A673 (cell line): ENCODE measurements around the gene SSR4. TPM values are rescaled to one million over a fixed set of nuclear protein-coding genes. Genes with fewer than 3 reads are reported as not detected.

Experiments used
- BruUV-seq: library from RNA; stranded (reverse); fragments of 400-500 nt; replicated peaks from 2 replicates; lab custom pipeline; 2021; lab: Mats Ljungman, UMichigan
- CTCF ChIA-PET: fragments of 300-600 bp; sonication (Branson Sonifier 250); formaldehyde crosslinking; loops from one replicate; lab custom pipeline; 2022; ENCODE audit warnings: antibody characterized with exemption; lab: Charles Lee
- POLR2A ChIA-PET: fragments of 300-600 bp; sonication (Branson Sonifier 250); formaldehyde crosslinking; loops from one replicate; lab custom pipeline; 2022; ENCODE audit warnings: antibody characterized with exemption; ENCODE audit not compliant: low non-redundant PET; lab: Charles Lee
- DNase-seq: peaks from one replicate; pipeline ENCODE4 v3.0.0-alpha.2; 2015; ENCODE audit warnings: low spot score
- H3K27ac ChIP-seq: fragments of 200-600 bp; sonication (generic); 2 replicates; pipeline ENCODE4 v1.5.1; 2016; ENCODE audit warnings: mixed run types, low read depth, mild to moderate bottlenecking, mixed read lengths, antibody characterized with exemption, low read length; ENCODE audit not compliant: poor library complexity, severe bottlenecking
- H3K27me3 ChIP-seq: fragments of 200-600 bp; sonication (generic); replicated peaks from 2 replicates; pipeline ENCODE4 v1.6.1; 2017; ENCODE audit warnings: mixed run types, low read depth, mild to moderate bottlenecking, mixed read lengths, antibody characterized with exemption, low read length; ENCODE audit not compliant: insufficient read depth, poor library complexity
- H3K36me3 ChIP-seq: fragments of 200-600 bp; sonication (generic); 2 replicates; pipeline ENCODE4 v1.6.1; 2016; ENCODE audit warnings: mixed run types, mild to moderate bottlenecking, mixed read lengths, antibody characterized with exemption, low read length; ENCODE audit not compliant: insufficient read depth, poor library complexity, severe bottlenecking
- H3K4me1 ChIP-seq: fragments of 200-600 bp; sonication (generic); 2 replicates; pipeline ENCODE4 v1.6.1; 2017; ENCODE audit warnings: mixed run types, mild to moderate bottlenecking, mixed read lengths, antibody characterized with exemption, low read length; ENCODE audit not compliant: insufficient read depth, poor library complexity, severe bottlenecking
- H3K4me3 ChIP-seq: fragments of 200-600 bp; sonication (generic); 2 replicates; pipeline ENCODE4 v1.5.1; 2016; ENCODE audit warnings: low read depth, mixed run types, mild to moderate bottlenecking, mixed read lengths, low read length; ENCODE audit not compliant: poor library complexity, severe bottlenecking
- H3K9me3 ChIP-seq: fragments of 200-600 bp; sonication (generic); 2 replicates; pipeline ENCODE4 v1.6.1; 2016; ENCODE audit warnings: mixed run types, low read depth, mild to moderate bottlenecking, mixed read lengths, antibody characterized with exemption, low read length; ENCODE audit not compliant: poor library complexity, severe bottlenecking
- CTCF ChIP-seq: fragments of 300-800, 200-600 bp; sonication (generic); conservative IDR thresholded peaks from 2 replicates; pipeline ENCODE4 v1.5.1; 2017; ENCODE audit warnings: low read depth, mild to moderate bottlenecking, antibody characterized with exemption, low read length, moderate library complexity, mixed read lengths
- EZH2 ChIP-seq: fragments of 200-600 bp; sonication (generic); IDR thresholded peaks from 2 replicates; pipeline ENCODE4 v1.6.1; 2017; ENCODE audit warnings: borderline replicate concordance, low read depth, mild to moderate bottlenecking, mixed read lengths, antibody characterized with exemption, low read length; ENCODE audit not compliant: poor library complexity, severe bottlenecking
- intact Hi-C: fragments of 100-400 bp; cut with micrococcal nuclease; formaldehyde crosslinking; loops from one replicate; pipeline ENCODE4 v1.10.0; 2022; ENCODE audit not compliant: unreplicated experiment
- total RNA-seq: library from RNA; stranded (reverse); gene quantifications from 2 replicates; pipeline ENCODE4 v1.2.3, GENCODE V29; 2021

The SSR4 gene
- total RNA-seq, 1 experiment from 2014 or later, result 214 TPM

- Histone ChIP-seq H3K4me1 (peaks cover 4% of the 10 kb centered on the region), H3K27me3 (peaks cover 18% of the 10 kb centered on the region), H3K9me3 (no peaks in the 10 kb centered on the region), H3K4me3 (no peak overlapping the region), H3K27ac (no peak overlapping the region), H3K36me3 (no peaks in the 10 kb centered on the region)
- intact Hi-C loops, result no loop called here
- BruUV-seq, result no TSS peak
- TF ChIP-seq CTCF (no peak), EZH2 (no peak)
- ChIA-PET POLR2A (no interaction called here), CTCF (interaction anchor here (0.6 kb wide), 1 partner anchor 412 kb away, joined by 3 read pairs; no protein-coding TSS in a partner anchor)
- DNase-seq, result no peak
Measured at GRCh38 chrX:153827903-153828302, 33.4 kb downstream of the SSR4 start.

GRCh38 chrX:153828308-153828707 is 33.8 kb downstream of the SSR4 start:
- ChIA-PET CTCF (interaction anchor here (0.6 kb wide), 1 partner anchor 412 kb away, joined by 3 read pairs; no protein-coding TSS in a partner anchor), POLR2A (no interaction called here)
- H3K4me3 ChIP-seq, result no peak overlapping the region
- no peaks in the 10 kb centered on the region for H3K9me3 ChIP-seq
- no peak overlapping the region for H3K27ac ChIP-seq
- BruUV-seq, result no TSS peak
- no peak for DNase-seq
- H3K36me3 ChIP-seq, result no peaks in the 10 kb centered on the region
- intact Hi-C loops, result no loop called here
- peaks cover 18% of the 10 kb centered on the region for H3K27me3 ChIP-seq
- peaks cover 4% of the 10 kb centered on the region for H3K4me1 ChIP-seq
- no peak for TF ChIP-seq CTCF
- no peak for TF ChIP-seq EZH2

DNA sequence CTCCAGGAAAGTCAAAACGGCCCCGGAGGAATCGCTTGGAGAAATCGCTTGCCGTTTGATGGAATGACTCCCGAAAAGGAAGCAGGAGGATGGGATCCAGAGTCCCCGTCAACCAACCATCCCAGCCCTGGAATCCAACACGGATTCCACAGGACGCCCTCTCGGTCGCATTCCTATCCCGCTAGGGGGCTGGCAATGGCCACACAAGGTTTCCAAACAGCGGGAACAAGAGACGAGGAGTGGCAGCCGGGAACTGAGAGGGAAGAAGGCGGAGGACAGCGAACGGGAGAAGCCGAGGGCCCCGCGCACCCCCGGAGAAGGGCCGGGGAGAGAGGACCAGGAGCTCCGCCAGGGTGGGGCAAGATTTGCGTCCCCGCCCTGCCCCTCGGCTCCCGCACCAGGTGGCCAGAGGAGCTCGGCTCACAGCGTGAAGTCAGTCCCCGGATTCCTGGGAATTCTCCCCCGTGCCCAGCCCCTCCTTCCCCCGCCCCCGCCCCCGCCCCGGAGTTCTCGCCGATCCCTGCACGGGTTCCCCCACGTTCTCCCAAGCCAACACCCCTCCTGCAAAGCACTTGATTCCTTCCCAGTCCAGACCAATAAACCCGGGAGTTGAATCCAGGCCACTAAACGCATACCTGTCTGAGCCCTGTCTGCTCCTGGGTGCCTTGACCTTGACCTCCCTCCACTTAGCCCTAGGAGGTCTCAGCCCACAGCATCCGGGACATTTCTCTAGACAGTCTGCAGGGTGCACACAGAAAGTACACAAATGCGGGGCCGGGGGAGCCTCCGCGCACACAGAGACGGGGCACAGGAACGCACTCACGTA is 34.5 kb downstream of the SSR4 start:
- H3K4me3 ChIP-seq, result peak overlapping the region; percentile 47
- H3K27me3 ChIP-seq, result peaks cover 18% of the 10 kb centered on the region
- POLR2A ChIA-PET, result no interaction called here
- CTCF ChIA-PET, result no interaction called here
- H3K9me3 ChIP-seq, result no peaks in the 10 kb centered on the region
- DNase-seq, result no peak
- intact Hi-C loops, result no loop called here
- H3K27ac ChIP-seq, result no peak overlapping the region
- BruUV-seq, result no TSS peak
- no peaks in the 10 kb centered on the region for H3K36me3 ChIP-seq
- no peak for TF ChIP-seq EZH2
- peaks cover 4% of the 10 kb centered on the region for H3K4me1 ChIP-seq
